NB4 (cell line): ENCODE measurements around the gene TPM4.

Experiments used
- CTCF ChIP-seq: IDR thresholded peaks from one replicate; pipeline ENCODE4 v1.5.1; 2012; ENCODE audit warnings: low read depth, low read length
- MAX ChIP-seq: IDR thresholded peaks from 2 replicates; pipeline ENCODE4 v1.6.1; 2011; ENCODE audit warnings: low read depth, low read length
- MYC ChIP-seq: IDR thresholded peaks from 2 replicates; pipeline ENCODE4 v1.6.1; 2011; ENCODE audit warnings: low read depth, low read length
- POLR2A ChIP-seq: IDR thresholded peaks from 2 replicates; pipeline ENCODE4 v1.6.1; 2011; ENCODE audit warnings: mild to moderate bottlenecking; ENCODE audit not compliant: insufficient read length; ENCODE audit errors: extremely low read depth

- TF ChIP-seq MAX (no peak), CTCF (no peak), MYC (no peak), POLR2A (no peak)
Observed at GRCh38 chr19:16027528-16027927, 48.8 kb upstream of the TPM4 start.
